HG03095 (cell line): Measurements from ENCODE around the gene OR51B2.
"Not testable (repeated sequence)": the region's sequence is repeated elsewhere in the genome, so short reads cannot be mapped to it uniquely, and the experiment has no call there.

Experiments
- ATAC-seq: cut with Tn5 transposase; IDR thresholded peaks from one replicate; pipeline ENCODE4 v1.9.1; 2021; ENCODE audit warnings: moderate library complexity; ENCODE audit not compliant: unreplicated experiment

The OR51B2 gene

DNA sequence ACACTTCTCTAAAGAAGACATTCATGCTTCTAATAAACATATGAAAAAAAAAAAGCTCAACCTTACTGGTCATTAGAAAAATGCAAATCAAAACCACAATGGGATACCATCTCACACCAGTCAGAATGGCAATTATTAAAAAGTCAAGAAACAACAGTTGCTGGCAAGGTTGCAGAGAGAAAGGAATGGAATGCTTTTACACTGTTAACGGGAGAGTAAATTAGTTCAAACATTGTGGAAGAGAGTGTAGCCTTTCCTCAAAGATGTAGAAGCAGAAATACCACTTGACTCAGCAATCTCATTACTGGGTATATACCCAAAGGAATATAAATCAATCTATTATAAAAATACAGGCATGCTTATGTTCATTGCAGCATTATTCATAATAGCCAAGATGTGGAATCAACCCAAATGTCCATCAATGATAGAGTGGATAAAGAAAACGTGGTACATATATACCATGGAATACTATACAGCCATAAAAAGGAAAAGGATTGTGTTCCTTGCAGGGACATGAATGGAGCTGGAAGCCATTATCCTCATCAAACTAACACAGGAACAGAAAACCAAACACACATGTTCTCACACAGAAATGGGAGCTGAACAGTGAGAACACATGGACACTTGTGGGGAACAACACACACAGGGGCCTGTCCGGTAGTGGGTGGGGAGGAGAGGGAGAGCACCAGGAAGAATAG is 10.6 kb downstream of the OR51B2 start:
- ATAC-seq, result not testable (repeated sequence)

DNA sequence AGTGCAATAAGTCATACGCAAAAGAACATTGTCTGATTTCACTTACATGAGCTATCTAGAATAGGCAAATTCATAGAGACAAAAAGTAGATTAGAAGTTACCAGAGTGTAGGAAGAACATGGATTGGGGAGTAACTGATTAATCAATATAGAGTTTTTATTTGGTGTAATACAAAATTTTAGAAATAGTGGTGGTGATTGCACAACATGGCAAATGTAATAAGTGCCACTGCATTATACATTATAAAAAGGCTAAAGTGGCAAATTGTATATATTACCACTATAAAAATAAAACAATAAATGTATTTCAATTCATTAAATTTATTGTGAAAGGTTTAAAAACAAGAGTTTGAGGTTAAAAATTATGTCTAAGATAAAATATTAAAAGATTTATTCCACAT is 13.7 kb downstream of the OR51B2 start:
- ATAC-seq, result no peak

DNA sequence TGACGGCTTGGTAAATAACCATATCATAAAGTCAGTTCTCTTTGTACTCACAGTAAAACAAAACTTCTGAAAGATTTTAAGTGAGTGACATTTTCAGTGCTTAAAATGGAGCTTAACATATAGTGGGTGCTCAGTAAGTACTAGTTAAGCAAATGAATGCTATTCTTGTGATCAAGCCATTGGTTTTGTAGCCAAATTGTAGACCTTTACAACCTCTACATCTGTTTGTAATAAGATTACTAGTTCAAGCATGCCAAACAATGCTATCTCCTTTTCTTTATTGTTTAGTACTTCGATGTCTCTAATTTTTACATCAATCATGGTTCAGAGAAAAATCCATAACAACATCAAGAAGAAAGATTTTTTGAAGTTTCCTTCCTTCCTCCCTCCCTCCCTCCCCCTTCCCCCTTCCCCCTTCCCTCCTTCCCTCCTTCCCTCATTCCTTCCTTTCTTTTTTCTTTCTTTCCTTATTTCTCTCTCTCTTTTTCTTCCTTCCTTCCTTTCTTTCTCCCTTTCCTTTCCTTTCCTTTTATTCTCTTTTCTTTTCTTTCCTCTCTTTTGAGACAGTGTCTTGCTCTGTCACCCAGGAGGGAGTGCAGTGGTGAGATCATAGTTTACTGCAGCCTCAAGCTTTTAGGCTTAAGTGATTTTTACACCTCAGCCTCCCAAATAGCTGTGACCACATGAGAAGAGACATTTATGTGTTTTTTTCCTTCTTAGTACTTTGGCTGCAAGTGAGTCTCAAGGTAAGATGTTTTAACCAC is 16.7 kb downstream of the OR51B2 start:
- no peak for ATAC-seq

DNA sequence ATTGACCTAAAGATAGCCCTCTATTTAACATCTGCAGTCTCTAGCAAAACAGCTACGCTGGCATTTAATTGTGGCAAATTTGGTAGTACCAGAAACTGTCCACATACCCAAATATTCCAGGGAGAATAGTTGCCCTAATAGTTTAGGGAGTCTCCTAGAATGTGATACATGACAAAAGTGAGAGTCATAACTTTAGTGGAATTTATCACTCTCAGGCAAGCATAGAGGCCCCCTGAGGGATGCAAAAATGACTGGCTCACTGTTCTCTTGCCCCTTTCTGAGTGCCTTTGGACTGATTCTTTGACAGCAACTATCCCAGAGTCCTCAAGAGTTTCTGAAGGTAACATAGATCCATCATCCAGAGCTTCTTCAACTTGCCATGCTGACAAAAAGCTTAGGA is 20.1 kb downstream of the OR51B2 start:
- ATAC-seq, result no peak

DNA sequence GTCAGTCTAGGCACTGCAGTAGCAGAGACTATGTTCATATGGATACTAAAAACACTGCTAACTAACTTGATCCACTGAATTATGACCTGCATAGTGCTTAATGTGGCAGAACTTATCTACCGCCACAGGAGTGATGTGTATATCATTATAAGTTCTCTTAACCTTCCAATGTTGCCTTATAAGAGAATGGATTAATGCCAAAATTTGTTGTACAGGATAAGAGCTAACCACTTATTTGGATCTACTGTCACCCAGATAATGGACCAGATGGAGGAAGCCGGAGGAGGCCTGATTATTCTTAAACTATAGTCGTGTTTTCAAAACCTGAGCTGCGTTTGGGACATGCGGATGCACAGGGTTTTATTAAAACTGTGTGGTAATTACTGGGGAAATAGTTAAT is 20.5 kb downstream of the OR51B2 start:
- ATAC-seq, result no peak

DNA sequence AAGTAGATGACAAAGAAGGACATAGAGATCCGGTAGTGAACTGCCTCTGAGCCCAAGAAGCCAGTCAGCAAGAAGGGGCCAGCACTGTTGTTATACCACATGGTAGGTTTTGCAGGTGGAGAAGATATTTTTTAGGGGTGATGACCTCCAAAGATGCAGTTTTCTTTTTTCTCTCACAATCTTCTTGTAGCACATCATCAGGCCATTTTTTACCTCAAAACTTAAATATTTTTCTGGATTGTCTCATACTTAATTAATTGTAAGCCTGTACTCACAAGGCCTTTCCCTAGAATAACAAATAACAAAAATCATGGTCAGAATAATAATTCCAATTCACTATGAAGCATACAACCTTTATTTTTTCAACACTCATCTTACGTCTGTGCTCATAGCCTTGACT is 22.3 kb downstream of the OR51B2 start, which contains the start of gene OR51B4:
OR51B4 (minus strand) TSS at position 101 of the 400 bp plus-strand sequence; CDS start at position 101, 0 bp downstream.
- no peak for ATAC-seq

DNA sequence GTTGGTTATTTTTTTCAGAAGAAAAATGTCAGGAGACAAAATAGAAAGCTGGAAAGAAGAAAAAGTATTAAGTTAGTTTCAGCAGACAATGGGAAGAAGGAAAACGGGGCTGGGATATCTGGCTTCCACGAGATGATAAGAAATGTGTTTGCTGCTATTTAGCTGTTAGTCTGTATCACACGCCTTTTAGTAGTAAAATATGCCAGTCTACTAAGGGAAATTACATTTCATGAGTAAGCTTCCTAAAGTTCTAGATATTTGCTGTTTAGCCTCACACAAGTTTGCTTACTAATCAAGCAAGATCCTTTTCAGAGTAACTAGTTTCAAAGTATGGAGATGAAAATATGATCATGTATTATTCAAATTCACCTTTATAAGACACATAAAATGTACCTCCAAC is 23.8 kb downstream of the OR51B2 start:
- no peak for ATAC-seq

DNA sequence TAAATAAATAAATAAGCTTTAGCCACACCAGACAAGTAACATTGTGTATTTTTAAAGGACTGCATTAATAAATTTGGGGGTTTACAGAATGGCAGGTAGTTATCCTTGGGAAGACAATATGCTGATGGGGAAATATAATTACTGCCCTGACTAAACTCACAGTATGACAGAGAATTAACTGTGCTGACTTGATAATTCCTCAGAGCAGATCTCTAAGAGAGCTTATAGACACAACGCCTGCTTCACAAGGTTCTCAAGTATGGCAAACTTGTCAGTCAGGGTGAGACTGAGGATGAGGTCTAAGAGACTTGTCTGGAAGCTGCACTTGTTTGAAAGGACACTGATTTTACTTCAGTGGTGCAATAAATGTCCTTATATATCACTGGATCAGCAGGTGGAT is 25.6 kb downstream of the OR51B2 start:
- ATAC-seq, result no peak

DNA sequence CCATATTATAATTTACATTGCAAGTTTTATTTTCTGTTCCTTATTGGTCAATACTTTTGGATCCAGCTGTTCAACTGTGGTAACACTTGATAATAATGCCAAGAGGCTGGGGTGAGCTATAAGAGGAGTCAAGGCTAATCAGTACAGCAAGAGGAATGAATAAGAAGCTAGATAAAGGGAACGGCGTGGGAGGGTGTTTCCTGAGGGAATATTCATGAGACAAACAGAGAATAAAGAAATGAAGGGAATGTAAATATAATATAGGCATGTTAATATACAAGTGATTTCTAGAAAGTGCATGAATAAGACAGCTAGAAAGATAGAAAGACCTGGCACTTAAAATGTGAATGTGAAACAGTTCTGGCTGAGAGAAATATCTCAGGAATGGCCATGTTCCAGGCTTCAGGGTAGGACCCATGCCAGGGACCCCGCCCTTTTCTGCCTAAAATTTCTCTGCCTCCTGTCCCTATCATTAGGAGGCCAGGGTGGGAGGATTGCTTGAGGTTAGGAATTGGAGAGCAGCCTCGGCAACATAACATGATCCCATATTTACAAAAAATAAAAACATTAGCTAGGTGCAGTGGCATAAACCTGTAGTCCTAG is 26.3 kb downstream of the OR51B2 start:
- ATAC-seq, result no peak

DNA sequence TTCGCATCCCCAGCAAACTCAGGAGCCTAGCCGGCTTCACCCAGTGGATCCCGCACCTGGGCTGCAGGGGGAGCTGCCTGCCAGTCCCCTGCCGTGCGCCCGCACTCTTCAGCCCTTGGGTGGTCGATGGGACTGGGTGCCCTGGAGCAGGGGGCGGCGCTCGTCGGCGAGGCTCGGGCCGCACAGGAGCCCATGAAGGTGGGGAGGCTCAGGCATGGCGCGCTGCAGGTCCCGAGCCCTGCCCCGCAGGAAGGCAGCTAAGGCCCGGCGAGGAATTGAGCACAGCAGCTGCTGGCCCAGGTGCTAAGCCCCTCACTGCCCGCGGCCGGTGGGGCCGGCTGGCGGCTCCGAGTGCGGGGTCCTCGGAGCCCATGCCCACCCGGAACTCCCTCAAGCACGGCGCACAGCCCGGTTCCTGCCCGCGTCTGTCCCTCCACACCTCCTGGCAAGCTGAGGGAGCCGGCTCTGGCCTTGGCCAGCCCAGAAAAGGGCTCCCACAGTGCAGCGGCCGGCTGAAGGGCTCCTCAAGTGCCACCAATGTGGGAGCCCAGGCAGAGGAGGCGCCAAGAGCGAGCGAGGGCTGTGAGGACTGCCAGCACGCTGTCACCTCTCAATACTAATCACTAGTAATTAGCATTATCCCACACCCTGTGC is 29.6 kb downstream of the OR51B2 start:
- not testable (repeated sequence) for ATAC-seq

DNA sequence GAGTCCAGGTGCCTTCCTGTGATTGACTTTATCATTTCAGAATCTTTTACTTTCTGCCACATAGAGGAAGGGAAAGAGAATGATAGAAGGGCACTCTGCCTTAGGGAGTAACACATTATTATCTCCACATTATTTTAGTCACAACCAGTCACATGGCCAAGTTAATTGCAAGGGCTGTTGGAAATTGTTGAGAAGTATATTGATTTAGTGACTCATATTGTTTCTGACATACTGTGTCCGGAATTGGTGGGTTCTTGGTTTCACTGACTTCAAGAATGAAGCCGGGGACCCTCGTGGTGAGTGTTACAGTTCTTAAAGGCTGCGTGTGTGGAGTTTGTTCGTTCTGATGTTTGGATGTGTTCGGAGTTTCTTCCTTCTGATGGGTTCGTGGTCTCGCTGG is 31.1 kb downstream of the OR51B2 start:
- ATAC-seq, result no peak

DNA sequence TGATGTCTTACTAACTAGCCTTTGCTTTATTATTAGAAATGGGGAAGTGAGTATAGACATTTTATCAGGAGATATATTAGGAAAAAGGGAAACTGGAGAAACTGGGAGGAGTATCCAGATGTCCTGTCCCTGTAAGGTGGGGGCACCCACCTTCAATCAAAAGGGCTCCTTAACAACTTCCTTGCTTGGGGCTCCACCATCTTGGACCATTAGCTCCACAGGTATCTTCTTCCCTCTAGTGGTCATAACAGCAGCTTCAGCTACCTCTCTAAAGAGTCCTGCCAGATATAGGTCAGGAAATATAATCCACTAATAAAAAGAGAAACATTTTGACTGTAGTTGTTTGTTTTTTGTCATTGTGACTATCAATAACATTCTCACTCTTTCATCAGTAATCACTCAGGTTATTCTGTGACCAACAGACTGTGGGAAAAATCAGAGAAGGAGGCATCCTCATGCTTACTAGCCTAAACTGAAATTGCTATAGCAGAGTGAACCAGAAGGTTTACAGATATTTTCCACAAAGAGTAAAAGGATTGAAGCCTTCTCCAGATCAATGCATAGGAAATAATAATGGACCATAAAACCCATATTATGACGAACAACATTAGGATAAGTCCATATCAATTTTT is 32.8 kb downstream of the OR51B2 start:
- peak; percentile 95 for ATAC-seq

DNA sequence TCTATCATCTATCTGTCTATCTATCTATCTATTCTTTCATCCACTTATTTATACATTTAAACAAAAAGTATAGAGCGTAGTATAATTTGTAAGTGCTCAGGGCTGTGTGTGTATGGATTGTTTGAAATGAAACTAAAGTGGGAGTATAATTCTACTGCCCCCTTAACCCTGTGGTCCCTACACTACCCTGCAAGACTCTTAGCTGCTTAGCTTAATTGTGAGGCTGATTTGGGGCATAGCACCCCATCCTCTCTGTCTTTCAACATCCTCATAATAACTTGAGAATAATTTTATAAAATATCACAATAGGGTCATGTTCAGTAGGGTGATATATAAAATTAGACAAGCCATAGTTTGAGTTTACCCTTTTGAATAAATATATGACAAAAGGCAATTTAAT is 34.0 kb downstream of the OR51B2 start:
- no peak for ATAC-seq

DNA sequence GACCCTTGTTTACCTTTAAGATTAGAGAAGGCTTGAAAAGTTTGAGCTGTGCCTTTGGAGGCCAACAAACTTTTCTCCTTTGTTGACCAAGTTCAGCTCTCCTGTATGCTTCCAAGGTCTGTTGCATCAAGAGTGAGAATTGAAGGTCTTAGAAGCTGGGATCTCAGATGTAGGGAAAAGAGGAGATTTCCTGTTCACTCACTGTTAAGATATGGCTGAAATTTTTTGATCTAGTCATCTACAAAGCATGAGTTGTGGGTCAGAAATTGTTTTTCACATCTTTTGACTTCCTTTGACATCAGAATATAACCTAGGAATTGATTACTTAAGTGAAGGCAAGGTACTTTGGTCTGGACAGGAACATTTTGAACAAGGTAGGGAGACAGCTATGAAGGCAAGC is 34.4 kb downstream of the OR51B2 start:
- no peak for ATAC-seq

DNA sequence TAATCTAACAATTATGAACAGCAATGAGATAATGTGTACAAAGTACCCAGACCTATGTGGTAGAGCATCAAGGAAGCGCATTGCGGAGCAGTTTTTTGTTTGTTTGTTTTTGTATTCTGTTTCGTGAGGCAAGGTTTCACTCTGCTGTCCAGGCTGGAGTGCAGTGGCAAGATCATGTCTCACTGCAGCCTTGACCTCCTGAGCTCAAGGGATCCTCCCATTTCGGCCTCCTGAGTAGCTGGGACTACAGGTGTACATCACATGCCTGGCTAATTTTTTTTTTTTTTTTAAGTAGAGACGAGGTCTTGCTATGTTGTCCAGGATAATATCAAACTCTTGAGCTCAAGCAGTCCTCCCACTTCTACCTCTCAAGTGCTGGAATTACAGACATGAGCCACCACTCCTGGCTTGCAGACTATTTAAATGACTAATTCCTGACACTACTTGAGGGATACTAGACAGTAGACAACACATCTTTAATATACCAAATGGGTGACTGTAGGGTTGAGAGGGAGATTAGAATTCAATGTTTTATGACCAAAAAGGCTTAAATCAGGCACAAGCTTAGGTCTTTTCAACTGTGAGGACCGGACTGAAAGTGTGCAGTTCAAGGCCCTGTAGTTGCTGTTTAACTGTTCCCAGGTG is 35.1 kb downstream of the OR51B2 start:
- no peak for ATAC-seq

DNA sequence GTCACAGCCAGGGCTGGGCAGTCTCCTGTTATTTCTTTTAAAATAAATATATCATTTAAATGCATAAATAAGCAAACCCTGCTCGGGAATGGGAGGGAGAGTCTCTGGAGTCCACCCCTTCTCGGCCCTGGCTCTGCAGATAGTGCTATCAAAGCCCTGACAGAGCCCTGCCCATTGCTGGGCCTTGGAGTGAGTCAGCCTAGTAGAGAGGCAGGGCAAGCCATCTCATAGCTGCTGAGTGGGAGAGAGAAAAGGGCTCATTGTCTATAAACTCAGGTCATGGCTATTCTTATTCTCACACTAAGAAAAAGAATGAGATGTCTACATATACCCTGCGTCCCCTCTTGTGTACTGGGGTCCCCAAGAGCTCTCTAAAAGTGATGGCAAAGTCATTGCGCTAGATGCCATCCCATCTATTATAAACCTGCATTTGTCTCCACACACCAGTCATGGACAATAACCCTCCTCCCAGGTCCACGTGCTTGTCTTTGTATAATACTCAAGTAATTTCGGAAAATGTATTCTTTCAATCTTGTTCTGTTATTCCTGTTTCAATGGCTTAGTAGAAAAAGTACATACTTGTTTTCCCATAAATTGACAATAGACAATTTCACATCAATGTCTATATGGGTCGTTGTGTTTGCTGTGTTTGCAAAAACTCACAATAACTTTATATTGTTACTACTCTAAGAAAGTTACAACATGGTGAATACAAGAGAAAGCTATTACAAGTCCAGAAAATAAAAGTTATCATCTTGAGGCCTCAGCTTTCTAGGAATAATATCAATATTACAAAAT is 35.8 kb downstream of the OR51B2 start:
- ATAC-seq, result no peak

DNA sequence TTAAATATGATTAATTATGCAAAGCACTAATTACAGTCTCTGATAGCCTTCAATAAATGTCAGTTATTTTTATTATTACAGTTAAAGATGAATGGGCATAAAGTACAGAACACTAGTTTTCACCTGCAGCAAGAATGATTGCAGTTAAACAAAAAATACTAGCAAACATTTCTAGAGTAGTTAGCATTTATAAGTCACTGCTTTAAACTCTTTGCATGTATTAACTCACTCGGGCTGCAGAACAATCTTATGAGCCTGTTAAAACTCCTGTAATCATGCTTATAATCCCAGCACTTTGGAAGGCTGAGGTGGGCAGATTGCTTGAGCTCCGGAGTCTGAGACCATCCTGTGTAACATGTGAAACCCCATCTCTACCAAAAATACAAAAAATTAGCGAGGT is 37.2 kb downstream of the OR51B2 start:
- ATAC-seq, result no peak

DNA sequence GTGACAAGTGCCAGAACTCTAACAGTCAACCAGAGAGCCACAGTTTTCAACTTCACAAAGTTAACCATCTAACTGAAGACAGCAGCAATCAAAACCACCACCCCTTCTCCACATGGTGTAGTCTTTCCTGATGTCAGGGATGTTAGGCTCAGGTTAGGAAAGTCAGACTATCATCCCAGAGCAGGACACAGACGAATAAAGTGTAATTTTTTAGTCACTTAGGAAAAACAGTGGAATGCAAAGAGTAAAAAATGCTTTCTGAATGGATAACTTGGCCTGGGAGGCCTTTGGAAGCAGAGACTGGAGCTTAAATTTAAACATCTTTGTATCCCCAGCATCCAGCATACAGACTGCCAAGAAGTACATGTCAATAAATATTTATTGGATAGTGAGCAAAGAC is 37.7 kb downstream of the OR51B2 start:
- no peak for ATAC-seq

DNA sequence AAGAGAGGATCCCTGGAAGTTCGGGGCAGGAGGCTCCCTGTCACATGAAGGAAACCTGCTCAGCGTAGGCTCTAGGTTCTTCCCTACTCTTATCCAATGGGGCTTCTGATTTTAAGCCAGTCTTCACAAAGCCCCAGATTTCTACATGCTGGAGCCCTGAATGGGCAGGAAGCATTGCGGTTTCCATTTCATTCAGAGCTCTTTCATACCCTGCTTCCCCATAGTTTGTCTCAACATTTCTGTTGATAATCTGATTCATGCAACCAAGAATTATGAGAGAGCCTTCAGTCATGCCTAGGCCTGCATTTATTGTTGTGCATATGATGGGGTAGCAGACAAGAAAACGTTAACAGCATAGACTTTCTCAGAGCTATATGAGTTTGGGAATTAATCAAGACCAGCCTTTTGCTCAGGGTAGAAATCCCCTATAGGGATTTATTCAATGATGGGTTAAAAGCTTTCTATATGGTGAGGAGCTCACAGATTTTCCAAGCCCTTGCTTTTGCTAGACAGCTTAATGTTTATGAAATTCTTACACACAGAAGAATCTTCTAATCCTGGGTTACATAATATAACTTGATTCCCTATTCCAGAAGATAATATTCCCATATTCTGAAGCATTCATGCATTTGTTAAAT is 38.3 kb downstream of the OR51B2 start:
- no peak for ATAC-seq
